PC-9 (cell line): ENCODE measurements around the gene QRFPR. TPM values are rescaled to one million over a fixed set of nuclear protein-coding genes. Genes with fewer than 3 reads are reported as not detected.

Experiments
- BruUV-seq: library from RNA; stranded (reverse); fragments of 400-500 nt; replicated peaks from 2 replicates; lab custom pipeline; 2021; lab: Mats Ljungman, UMichigan
- CTCF ChIA-PET: fragments of 300-600 bp; sonication (Branson Sonifier 250); formaldehyde crosslinking; loops from one replicate; lab custom pipeline; 2022; ENCODE audit warnings: antibody characterized with exemption; lab: Charles Lee
- POLR2A ChIA-PET: fragments of 300-600 bp; sonication (Branson Sonifier 250); formaldehyde crosslinking; loops from one replicate; lab custom pipeline; 2022; ENCODE audit warnings: antibody characterized with exemption; ENCODE audit not compliant: unreplicated experiment; lab: Charles Lee
- DNase-seq, 2 experiments: peaks; one replicate each; pipeline versions ENCODE4 v3.0.0 to v3.0.0-alpha.2; 2015 to 2022; ENCODE audit warnings: mixed read lengths in 1 of 2
- H2AFZ ChIP-seq: fragments of 200-600 bp; sonication (generic); 2 replicates; pipeline ENCODE4 v1.8.1; 2017; ENCODE audit warnings: antibody characterized with exemption
- H3F3A ChIP-seq: fragments of 200-600 bp; sonication (generic); 2 replicates; pipeline ENCODE4 v1.8.1; 2017; ENCODE audit warnings: antibody characterized with exemption, mild to moderate bottlenecking, low read depth; ENCODE audit not compliant: insufficient read depth
- H3K27ac ChIP-seq: fragments of 200-600 bp; sonication (generic); 2 replicates; pipeline ENCODE4 v1.6.1; 2016; ENCODE audit warnings: mixed run types
- H3K27me3 ChIP-seq: fragments of 200-600 bp; sonication (generic); 2 replicates; pipeline ENCODE4 v1.6.1; 2016; ENCODE audit warnings: low read depth, mixed run types; ENCODE audit not compliant: insufficient read depth
- H3K36me3 ChIP-seq: fragments of 200-600 bp; sonication (generic); 2 replicates; pipeline ENCODE4 v1.6.1; 2016; ENCODE audit warnings: low read depth, mixed run types
- H3K4me1 ChIP-seq: fragments of 200-600 bp; sonication (generic); replicated peaks from 2 replicates; pipeline ENCODE4 v1.6.1; 2016; ENCODE audit warnings: mixed run types; ENCODE audit not compliant: insufficient read depth
- H3K4me2 ChIP-seq: fragments of 200-600 bp; sonication (generic); 2 replicates; pipeline ENCODE4 v1.6.1; 2017; ENCODE audit warnings: mixed run types
- H3K4me3 ChIP-seq: fragments of 200-600 bp; sonication (generic); 2 replicates; pipeline ENCODE4 v1.6.1; 2016; ENCODE audit warnings: mixed run types
- H3K79me2 ChIP-seq: fragments of 200-600 bp; sonication (generic); 2 replicates; pipeline ENCODE4 v1.6.1; 2017; ENCODE audit warnings: low read depth, mixed run types
- H3K9me2 ChIP-seq: fragments of 200-600 bp; sonication (generic); 2 replicates; pipeline ENCODE4 v1.8.1; 2017; ENCODE audit warnings: mild to moderate bottlenecking; ENCODE audit not compliant: insufficient read depth
- H3K9me3 ChIP-seq: fragments of 200-600 bp; sonication (generic); 2 replicates; pipeline ENCODE4 v1.8.1; 2016; ENCODE audit warnings: low read depth; ENCODE audit not compliant: insufficient read depth
- H4K20me1 ChIP-seq: fragments of 200-600 bp; sonication (generic); 2 replicates; pipeline ENCODE4 v1.8.1; 2017; ENCODE audit not compliant: insufficient read depth
- CTCF ChIP-seq: fragments of 200-600 bp; sonication (generic); conservative IDR thresholded peaks from 2 replicates; pipeline ENCODE4 v1.6.1; 2017; ENCODE audit warnings: mixed run types, antibody characterized with exemption, mild to moderate bottlenecking, moderate library complexity
- EZH2 ChIP-seq: fragments of 200-600 bp; sonication (generic); IDR thresholded peaks from 2 replicates; pipeline ENCODE4 v1.8.0; 2017; ENCODE audit warnings: antibody characterized with exemption, low read depth
- intact Hi-C: fragments of 100-400 bp; cut with micrococcal nuclease; formaldehyde crosslinking; loops from one replicate; pipeline ENCODE4 v1.10.0; 2022; ENCODE audit not compliant: unreplicated experiment
- total RNA-seq: library from RNA; stranded (reverse); gene quantifications from 2 replicates; pipeline ENCODE4 v1.2.3, GENCODE V29; 2021

QRFPR gene
- total RNA-seq, 1 experiment from 2014 or later = 0.28 TPM

DNA sequence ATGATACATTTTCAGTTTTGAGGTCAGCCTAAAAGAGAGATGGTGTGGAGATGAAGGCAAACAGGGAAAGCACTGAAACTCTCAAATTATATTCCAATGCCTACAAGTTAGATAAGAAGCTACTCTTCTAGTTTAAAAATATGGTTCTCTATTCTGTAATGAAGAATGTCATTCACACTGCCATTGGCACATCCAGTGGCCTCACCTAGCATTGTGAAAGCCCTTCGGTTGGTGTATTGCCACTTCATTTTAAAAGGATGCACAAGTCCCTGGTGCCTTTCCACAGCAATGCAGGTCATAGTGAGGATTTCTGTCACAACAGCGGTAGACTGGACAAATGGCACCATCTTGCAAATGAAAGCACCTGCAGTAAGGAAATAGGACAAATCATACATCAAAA is 40.6 kb downstream of the QRFPR start:
- TF ChIP-seq CTCF = no peak
- H3K79me2 ChIP-seq = no peaks in the 10 kb centered on the region
- H3K9me2 ChIP-seq = no peaks in the 10 kb centered on the region
- no peaks in the 10 kb centered on the region for H3K27me3 ChIP-seq
- H3K4me2 ChIP-seq = no peak overlapping the region
- H3K36me3 ChIP-seq = no peaks in the 10 kb centered on the region
- no peak overlapping the region for H3K4me3 ChIP-seq
- H3K27ac ChIP-seq = no peak overlapping the region
- intact Hi-C loops = no loop called here
- no peak overlapping the region for H2AFZ ChIP-seq
- ChIA-PET POLR2A (no interaction called here), CTCF (no interaction called here)
- no peaks in the 10 kb centered on the region for H3K9me3 ChIP-seq
- H4K20me1 ChIP-seq = no peaks in the 10 kb centered on the region
- no peak for DNase-seq
- no peaks in the 10 kb centered on the region for H3F3A ChIP-seq
- no TSS peak for BruUV-seq
- H3K4me1 ChIP-seq = no peaks in the 10 kb centered on the region

DNA sequence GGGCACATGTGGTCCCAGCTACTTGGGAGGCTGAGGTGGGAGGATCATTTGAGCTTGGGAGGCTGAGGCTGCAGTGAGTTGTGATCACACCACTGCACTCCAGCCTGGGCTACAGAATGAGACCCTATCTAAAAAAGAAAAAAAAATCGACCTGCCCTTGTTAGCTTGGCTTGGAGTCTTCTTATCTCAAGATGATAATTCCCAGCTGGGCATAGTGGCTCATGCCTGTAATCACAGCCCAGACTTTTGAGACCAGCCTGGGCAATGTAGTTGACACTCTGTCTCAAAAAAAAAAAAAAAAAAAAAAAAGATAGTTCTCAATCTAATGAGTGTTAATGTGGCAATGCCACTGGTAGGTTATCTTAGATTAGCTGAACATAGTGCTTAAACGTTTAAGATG is 41.0 kb downstream of the QRFPR start:
- CTCF ChIA-PET = no interaction called here
- TF ChIP-seq CTCF (no peak), EZH2 (no peak)
- Histone ChIP-seq H3K4me3 (no peak overlapping the region), H3K4me2 (no peak overlapping the region), H3K9me3 (no peaks in the 10 kb centered on the region), H3K9me2 (no peaks in the 10 kb centered on the region), H3K4me1 (no peaks in the 10 kb centered on the region), H3K36me3 (no peaks in the 10 kb centered on the region), H4K20me1 (no peaks in the 10 kb centered on the region), H3K27me3 (no peaks in the 10 kb centered on the region), H3K27ac (no peak overlapping the region), H3K79me2 (no peaks in the 10 kb centered on the region), H2AFZ (no peak overlapping the region), H3F3A (no peaks in the 10 kb centered on the region)
- intact Hi-C loops = no loop called here
- no TSS peak for BruUV-seq
- POLR2A ChIA-PET = no interaction called here
- no peak for DNase-seq

DNA sequence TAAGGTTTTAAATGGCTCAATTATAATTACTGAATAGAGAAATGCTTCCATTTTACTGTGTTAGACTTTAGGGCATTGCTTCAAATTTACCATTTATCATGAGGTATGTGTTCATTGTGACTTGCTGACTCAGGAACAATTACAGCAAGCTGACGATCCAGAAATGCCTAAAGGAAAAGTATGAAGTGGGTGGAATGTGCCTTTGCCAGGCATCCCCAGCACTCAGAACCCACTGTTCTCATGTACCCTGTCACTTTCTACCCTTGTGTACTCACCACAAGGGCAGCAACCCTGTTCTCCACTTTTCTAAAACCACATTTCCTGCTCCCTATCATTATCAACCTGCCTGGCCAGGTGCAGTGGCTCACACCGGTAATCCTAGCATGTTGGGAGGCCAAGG is 41.5 kb downstream of the QRFPR start:
- BruUV-seq = no TSS peak
- intact Hi-C loops = no loop called here
- ChIA-PET CTCF (no interaction called here), POLR2A (no interaction called here)
- Histone ChIP-seq H4K20me1 (no peaks in the 10 kb centered on the region), H3F3A (no peaks in the 10 kb centered on the region), H3K79me2 (no peaks in the 10 kb centered on the region), H3K9me3 (no peaks in the 10 kb centered on the region), H3K9me2 (no peaks in the 10 kb centered on the region), H3K27me3 (no peaks in the 10 kb centered on the region), H3K36me3 (no peaks in the 10 kb centered on the region), H3K4me3 (no peak overlapping the region), H3K4me1 (no peaks in the 10 kb centered on the region), H2AFZ (no peak overlapping the region), H3K27ac (no peak overlapping the region), H3K4me2 (no peak overlapping the region)
- DNase-seq = no peak
- no peak for TF ChIP-seq CTCF
- TF ChIP-seq EZH2 = no peak
